ENCODE data around the gene FAM76A.
A peak's percentile ranks its signal among the peaks of the same experiment; 100 is the strongest.
"Not testable (repeated sequence)": the region's sequence is repeated elsewhere in the genome, so short reads cannot be mapped to it uniquely, and the experiment has no call there.

The FAM76A gene

GRCh38 chr1:27778056-27778455 lies 52.3 kb downstream of the FAM76A start:
- DNase-seq (ENCODE audit: low read depth), result no peak

GRCh38 chr1:27779122-27779521 lies 53.4 kb downstream of the FAM76A start:
- DNase-seq (ENCODE audit: low read depth), result no peak

- DNase-seq (ENCODE audit: low read depth), result no peak
These were observed 57.2 kb downstream of the FAM76A start for GRCh38 chr1:27782950-27783349.

GRCh38 chr1:27784700-27785099 lies 58.9 kb downstream of the FAM76A start:
- no peak for DNase-seq (ENCODE audit: low read depth)

GRCh38 chr1:27785781-27786455 lies 60.2 kb downstream of the FAM76A start:
- DNase-seq (ENCODE audit: low read depth), result no peak

GRCh38 chr1:27787895-27788294 lies 62.1 kb downstream of the FAM76A start:
- no peak for DNase-seq (ENCODE audit: low read depth)

- DNase-seq (ENCODE audit: low read depth), result peak; percentile 18
These were observed 63.8 kb downstream of the FAM76A start for GRCh38 chr1:27789540-27790041.

GRCh38 chr1:27790270-27790669 lies 64.5 kb downstream of the FAM76A start:
- DNase-seq (ENCODE audit: low read depth), result not testable (repeated sequence)

- no peak for DNase-seq (ENCODE audit: low read depth)
These were observed 69.8 kb downstream of the FAM76A start for GRCh38 chr1:27795601-27796000.

GRCh38 chr1:27804791-27805190 lies 79.0 kb downstream of the FAM76A start:
- no peak for DNase-seq (ENCODE audit: low read depth)

GRCh38 chr1:27806758-27807157 lies 81.0 kb downstream of the FAM76A start:
- DNase-seq (ENCODE audit: low read depth), result no peak

GRCh38 chr1:27807385-27807784 lies 81.6 kb downstream of the FAM76A start:
- DNase-seq (ENCODE audit: low read depth), result no peak

GRCh38 chr1:27808131-27808530 lies 82.4 kb downstream of the FAM76A start:
- DNase-seq (ENCODE audit: low read depth), result not testable (repeated sequence)

GRCh38 chr1:27809883-27810282 lies 84.1 kb downstream of the FAM76A start:
- no peak for DNase-seq (ENCODE audit: low read depth)

- no peak for DNase-seq (ENCODE audit: low read depth)
These were observed 86.2 kb downstream of the FAM76A start for GRCh38 chr1:27811741-27812500.

Measured in non-pigmented ciliary epithelial cell (primary cell).